A549 treated with CORT108297 at 1 μM for 4 hours (cell line): ENCODE data around the gene MACIR. TPM values are rescaled to one million over a fixed set of nuclear protein-coding genes. Genes with fewer than 3 reads are reported as not detected.

ENCODE experiments used
- total RNA-seq: library from RNA; stranded (reverse); fragments of 200-300 nt; extraction: Qiagen RNA extraction; gene quantifications from 5 replicates; pipeline ENCODE4 v1.2.3, GENCODE V29; 2022

MACIR gene
- 17.1 to 20.5 TPM (median 20.2 TPM) in 5 replicates for total RNA-seq

GRCh38 chr5:103258368-103258956 lies at the start of gene MACIR:
Gene MACIR, plus strand, starts transcription at chr5:103258763. Its CDS starts 17,157 bp downstream, at chr5:103275920.

Other genes with a start within 250 kb of the MACIR start
- 3.2 to 10.1 TPM (median 4.3 TPM) in 5 replicates for gene GIN1, start 138.6 kb upstream of the MACIR start, total RNA-seq
- gene PPIP5K2, start 138.5 kb upstream of the MACIR start, total RNA-seq: 16.1 to 23.9 TPM (median 22.0 TPM) in 5 replicates